HG02623 (cell line): ENCODE data around the gene TIAM2.
"Not testable (repeated sequence)": the region's sequence is repeated elsewhere in the genome, so short reads cannot be mapped to it uniquely, and the experiment has no call there.

Experiments used
- ATAC-seq: cut with Tn5 transposase; IDR thresholded peaks from one replicate; pipeline ENCODE4 v1.9.1; 2021; ENCODE audit warnings: moderate library complexity; ENCODE audit not compliant: unreplicated experiment

The TIAM2 gene

DNA sequence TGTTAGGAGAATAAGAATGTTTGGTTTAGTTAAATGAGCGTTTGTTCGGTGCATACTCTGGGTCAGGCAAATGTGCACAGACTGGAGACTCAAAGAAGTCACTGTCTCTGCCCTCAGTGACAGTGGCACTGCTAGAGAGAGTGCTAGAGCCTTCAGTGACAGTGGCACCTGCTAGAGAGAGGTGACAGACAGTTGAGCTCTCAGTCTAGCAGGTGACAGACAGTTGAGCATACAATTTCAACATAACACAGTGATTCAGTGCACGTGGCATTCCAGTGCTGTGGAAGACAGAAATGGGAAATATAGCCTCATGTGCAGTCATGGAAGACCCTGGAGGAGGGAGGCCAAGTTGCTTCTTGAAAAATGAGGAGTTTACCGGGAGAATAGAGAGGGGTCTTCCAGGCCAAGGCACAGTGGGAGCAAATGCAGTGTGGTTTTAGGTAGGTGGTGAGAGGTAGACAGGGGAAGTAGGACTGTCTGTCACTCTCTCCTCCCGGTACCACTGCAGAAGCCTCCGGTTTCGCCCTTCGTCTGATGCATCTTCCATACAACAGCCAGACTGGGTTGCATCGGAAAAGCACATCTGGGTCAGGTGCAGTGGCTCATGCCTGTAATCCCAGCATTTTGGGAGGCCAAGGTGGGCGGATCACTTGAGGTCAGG, 160.8 kb downstream of the TIAM2 start:
- no peak for ATAC-seq

DNA sequence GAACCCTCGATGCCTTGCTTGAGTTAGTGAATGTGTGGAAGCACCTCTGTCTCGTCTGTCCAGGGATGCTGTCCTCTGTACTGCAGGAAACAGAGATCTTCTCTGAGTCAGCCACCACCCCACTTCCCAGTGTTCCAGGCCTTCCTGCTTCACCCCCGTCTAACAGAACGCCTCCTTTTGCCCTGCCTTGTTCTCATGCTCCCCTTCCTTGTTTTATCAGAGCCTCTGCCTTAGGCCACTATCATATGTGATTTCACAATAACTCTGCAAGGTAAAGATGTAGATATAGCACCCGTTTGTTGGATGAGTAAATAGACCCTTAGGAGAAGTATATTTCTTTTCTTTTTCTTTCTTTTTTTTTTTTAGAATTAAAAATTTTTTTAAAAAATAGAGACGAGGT, 162.0 kb downstream of the TIAM2 start:
- no peak for ATAC-seq

DNA sequence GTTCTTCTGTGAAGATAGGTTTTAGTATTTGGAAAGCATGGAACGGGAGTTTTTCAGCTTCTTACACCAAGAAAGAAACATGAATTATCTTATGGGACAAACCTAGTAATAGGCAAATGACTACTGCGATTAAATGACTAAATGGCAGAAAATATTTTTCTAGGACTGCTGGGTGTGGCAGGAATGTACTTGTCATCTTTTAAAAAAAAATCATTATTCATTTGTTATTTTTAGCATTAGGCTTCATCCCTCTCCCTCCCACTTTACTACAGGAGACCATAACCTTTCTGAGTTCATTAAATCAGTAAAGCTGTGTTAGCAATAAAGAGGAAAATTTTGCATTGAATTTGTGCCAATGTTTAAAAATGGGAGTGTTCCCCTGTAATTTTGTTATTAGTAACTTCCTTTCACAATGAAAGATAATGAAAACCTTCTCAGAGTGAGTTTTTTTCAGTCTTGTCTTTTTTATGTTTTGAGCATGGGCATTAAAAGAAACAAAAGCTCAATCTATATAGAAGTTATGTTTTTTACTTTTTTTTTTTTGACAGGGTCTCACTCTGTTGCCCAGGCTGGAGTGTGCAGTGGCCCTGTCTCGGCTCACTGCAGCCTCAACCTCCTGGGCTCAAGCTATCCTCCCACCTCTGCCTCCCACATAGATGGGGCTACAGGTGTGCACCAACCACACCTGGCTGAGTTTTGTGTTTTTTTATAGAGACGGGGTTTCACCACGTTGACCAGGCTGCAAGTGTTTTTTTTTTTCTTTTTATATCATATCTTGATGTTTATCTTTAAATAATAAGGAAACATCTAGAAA, 163.1 kb downstream of the TIAM2 start:
- ATAC-seq: no peak

DNA sequence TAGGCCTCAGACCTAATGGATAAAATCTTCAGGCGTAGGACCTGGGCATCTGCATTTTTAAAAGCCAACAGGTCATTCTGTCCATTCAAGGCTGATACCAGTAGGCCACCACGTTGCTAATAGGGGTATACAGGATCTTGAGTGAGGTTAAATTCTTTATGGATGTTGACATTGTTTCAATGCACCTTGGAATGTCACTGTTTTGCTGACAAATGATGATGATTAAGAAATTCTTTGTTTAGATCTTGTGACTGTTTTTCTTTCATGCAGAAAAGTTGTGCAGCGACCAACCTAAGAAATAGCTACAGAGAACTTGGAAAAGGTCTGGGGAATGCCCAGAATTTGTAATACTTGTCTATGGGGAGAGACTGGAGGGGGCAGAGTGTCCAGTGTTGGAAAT, 167.6 kb downstream of the TIAM2 start:
- ATAC-seq: no peak

DNA sequence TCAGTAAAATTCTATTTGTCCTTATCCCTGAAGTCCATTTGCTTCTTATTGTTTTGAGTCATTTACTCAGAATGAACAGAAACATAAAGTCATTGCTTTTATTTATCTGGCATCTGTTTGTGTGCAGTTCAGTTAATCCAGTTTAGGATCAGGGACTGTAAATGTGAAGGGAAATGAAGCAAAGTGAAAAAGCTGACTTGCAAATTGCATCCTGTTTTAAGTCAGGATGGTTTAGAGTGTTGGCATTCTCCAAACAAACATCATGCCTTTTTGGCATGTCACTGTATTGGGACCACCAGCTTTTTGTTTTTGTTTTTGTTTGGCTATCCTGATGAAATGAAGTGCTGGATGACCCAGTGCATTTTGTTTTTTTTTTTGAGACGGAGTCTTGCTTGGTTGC, 168.5 kb downstream of the TIAM2 start:
- no peak for ATAC-seq

DNA sequence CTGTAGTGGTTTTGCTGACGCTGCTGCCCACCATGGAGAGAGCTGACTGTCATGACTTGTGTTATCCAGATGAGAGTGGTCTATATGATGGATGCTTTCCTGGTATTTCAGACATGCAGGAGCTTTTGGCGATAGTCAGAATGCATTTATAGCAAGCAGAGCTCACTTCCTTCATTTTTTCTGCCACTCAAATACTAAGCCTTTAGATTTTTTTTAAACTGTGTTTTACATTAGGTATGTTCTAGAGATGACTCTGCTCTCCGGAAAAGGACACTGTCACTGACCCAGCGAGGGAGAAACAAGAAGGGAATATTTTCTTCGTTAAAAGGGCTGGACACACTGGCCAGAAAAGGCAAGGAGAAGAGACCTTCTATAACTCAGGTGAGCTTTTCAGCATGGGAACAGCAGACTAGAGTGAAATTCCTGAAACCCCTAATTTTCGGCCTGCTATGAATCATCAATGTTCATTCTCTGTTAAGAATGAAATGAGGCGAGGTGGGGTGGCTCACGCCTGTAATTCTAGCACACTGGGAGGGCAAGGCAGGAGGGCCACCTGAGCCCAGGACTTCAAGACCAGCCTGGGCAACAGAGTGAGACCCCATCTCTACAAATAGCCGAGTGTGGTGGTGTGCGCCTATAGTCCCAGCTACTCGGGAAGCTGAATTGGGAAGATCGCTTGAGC, 170.1 kb downstream of the TIAM2 start:
- ATAC-seq: no peak

DNA sequence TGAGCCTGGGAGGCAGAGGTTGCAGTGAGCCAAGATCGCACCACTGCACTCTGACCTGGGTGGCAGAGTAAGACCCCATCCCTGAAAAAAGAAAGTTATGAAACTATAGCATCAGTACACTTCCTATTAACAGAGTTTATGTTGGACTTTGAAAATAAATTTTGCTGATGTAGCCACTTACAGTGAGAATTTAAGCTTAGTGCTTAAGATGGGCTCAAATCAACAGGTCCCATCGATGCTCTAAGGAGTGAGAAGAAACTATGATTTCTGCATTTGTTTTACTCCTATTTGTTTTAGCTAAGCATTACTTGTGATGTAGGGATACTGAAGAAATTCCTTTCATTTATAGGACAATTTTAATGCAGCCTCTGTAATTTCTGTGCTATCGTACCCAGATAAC, 175.4 kb downstream of the TIAM2 start:
- ATAC-seq: no peak

DNA sequence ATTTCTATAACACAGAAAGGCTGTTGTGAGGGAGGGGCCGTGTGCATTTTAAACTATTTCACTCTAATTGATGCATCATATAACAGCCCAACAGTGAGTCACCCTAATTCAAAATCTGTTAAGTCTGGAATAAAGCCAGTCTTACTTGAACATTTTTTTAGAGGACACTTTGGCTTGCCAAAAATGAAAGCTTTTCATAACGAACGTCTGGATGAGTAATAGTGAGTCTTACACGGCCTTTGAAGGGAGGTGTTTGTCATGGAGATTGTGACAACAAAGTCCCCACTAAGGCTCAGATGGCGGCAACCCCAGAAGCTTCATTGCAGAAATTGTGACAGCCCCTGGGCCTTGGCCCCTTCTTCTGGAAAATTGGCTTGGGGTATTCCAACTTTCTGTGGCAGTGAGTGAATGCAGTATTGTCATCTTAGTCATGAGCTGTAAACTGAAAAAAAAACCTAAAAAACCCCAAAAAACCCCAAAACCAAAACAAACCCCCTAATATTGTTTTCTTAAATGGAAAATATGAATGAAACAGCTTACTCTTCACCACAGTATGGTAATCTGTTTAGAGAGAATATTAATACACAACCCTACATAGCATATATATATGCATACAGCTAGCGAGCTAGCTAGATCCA, 176.1 kb downstream of the TIAM2 start:
- ATAC-seq: peak; percentile 86

DNA sequence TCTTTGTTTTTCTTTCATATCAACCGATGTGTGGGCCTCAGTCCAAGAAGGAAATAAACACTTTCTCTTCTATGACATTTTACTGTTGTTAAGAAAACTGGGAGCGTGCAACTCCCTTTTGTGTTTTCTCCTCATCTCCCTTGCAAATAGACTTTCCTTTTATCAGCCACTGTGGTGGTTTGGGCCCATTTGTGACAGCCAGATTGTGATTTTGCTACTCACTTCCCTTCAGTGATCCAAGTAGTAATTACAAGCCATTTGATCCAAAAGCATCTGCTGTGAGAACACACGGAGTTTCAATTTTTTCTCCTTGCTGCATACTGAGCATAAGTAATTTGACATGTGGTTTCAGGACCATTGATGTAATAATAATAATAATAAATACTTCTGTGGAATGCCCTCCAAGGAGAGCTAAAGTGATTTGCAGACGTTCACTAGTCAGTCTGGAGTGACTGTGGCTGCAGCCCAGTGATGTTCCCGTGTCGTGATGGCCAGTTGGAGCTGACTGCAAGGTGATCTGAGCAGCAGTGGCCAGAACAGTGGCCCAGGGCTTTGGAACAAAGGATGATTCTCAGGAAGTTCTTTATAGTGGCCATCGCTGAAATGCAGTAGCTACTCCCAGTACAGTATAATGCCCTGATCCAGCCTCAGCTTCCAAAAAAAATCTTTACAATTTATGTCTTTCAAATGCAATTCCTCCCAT, 176.8 kb downstream of the TIAM2 start:
- ATAC-seq: no peak

DNA sequence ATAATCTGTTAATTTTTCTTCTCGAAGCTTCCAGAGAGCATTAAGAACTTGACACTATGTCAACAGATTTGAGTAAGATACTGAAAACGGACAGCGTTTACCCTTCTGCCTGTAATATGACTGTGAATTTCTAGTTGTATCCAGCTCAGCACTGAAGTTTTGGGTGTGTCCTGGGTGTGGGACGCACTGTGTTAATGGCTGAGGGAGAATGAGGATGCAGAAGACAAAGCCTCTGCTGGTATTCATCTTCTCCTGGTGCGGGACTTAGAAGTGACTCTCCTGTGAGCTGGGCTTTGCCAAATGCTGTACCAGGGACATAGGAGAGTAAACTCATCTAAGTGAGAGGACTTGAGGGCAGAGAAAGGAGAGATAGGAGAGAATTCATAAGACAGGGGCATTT, 178.4 kb downstream of the TIAM2 start:
- ATAC-seq: no peak

DNA sequence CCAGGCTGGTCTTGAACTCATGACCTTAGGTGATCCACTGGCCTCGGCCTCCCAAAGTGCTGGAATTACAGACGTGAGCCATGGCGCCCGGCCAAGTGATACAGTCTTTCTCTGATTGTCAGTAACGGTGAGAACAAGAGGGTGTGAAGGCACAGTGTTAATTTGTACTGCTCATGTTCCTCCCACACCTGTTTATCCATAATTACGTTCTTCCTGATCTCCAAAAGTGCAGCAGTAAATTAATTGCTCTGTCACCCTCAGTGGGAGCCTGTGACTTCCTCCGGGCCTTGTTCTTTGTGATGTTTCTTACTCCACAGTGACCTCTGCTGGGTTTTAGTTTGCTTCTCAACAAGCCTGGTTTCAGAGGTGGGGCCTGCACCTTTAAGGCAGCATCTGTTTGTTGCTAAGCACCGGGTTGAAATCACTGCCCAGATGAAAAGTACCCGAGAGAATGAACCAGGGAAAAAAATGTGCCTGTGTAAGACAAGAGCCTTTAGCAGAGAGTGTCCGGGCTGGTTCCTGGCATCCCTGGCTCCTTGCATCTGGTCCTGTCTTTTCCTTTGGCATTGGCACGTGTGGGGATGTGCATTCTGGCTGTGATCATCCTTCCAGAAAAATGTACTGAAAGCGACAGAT, 179.6 kb downstream of the TIAM2 start:
- peak; percentile 36 for ATAC-seq

DNA sequence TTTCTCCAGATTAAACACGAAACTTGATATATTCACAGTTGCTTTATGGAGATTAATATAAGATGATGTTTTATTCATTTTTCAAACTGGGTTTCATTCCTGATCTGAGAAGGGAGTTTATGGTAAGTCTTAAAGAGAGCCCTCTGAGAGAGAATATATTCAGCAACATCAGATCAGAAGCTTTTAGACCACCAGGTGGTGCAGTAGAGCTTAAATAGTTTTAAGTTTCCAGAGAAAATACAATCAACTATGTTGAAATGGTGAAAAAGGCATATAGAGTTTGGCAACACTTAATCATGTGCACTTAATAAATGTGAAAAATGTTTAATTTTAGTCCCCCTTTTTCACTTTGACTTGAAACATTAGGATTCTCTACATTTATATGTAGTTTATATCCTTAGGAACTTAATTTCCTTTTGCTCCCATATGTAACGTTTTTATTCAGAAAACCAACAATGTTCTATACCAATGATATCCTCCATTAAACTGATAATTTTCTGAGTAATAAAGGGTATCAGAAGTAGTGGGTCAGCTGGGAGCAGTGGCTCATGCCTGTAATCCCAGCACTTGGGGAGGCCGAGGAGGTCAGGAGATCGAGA, 182.3 kb downstream of the TIAM2 start:
- ATAC-seq: no peak

DNA sequence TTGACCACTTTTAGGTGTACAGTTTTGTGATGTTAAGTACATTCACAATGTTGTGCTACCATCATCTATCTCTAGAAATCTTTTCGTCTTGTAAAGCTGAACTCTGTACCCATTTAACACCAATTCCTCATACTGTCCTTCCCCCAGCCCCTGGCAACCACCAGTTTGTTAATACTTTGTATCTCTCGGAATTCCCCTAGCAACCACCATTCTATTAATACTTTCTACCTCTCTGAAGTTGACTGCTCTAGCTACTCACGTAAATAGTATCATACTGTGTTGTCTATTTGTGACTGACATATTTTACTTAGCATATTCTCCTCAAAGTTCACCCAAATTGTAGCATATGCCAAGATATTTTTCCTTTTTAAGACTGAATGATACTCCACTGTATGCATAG, 186.4 kb downstream of the TIAM2 start:
- peak; percentile 77 for ATAC-seq

DNA sequence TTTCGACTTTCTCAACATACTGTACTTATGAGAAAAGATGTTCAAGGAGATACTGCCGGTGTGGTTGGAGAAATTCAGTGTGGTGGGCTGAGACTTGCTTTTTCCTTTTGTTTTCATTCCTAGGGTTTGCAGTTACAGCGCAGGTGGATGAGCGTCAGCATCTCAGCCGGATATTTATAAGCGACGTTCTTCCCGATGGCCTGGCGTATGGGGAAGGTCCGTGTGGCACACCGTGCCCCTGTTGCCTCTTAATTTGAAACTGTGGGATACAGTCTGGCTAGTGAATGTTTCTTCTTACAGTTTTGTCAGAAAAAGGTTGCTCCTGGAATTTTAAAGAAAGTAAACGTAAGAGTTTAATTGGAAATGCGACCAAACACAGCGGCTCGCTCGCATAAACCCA, 187.0 kb downstream of the TIAM2 start:
- no peak for ATAC-seq

DNA sequence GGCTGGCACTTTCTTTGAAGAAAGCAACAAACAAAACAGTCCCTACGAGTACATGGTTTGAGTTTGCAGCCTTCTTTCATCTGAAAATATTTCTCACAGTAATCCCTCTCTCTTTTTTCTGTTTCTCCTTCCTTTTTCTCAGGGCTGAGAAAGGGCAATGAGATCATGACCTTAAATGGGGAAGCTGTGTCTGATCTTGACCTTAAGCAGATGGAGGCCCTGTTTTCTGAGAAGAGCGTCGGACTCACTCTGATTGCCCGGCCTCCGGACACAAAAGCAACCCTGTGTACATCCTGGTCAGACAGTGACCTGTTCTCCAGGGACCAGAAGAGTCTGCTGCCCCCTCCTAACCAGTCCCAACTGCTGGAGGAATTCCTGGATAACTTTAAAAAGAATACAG, 188.0 kb downstream of the TIAM2 start:
- ATAC-seq: peak; percentile 31

DNA sequence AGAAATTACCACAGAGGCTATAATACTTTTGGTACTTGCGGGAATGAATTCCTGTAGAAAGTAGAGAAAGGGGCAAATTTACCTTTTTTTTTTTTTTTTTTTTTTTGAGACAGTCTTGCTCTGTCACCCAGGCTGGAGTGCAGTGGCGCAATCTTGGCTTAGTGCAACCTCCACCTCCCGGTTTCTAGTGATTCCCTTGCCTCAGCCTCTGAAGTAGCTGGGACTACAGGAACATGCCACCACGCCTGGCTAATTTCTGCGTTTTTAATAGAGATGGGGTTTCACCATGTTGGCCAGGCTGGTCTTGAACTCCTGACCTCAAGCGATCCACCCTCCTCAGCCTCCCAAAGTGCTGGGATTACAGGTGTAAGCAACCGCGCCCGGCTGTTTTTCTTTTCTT, 189.9 kb downstream of the TIAM2 start:
- ATAC-seq: not testable (repeated sequence)

DNA sequence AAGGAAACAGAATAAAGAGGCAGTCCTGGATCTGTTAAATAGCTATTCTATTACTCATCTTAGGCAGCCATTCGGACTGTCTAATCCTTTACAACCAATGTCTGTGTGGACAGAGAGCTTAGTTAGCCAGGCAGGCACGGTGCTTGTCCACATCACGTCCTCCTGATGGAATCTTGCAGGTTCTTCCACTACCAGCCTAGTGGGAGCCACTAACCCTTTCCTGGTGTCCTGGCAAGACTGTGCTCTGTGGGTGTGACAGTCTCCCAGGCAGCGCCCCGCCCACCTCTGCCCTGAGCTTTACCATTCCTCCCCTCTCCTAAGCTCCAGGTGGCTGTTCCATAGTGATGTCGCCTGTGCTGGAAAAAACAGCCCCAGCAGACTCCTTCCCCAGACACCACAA, 190.4 kb downstream of the TIAM2 start:
- ATAC-seq: no peak

DNA sequence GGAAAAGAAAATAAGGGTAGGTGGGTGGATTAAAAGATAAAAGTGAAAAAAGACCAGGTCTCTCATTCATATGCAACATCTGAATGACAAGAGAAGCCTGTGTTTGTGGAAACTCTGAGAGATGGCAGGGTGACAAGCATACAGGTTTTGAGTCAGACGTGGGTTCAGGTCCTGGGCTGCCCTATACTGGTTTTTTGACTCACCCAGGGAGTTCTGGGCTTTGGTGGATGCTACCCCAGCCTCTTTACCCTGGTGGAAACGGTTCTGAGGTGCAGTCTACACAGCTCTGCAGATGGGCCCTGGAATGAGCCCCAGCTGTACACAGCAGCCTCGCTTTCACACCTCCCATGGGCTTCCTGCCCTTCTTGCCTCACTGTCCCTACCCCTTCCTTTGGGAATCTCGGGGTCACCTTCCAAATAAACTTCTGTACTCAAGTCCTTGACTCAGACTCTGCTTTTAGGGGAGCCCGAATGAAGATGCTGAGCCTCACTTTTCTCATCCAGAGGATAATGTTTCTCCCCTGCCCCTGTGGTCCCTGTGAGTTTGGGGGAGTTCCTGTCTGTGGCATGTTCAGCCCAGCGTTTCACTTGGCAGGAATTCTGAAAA, 191.0 kb downstream of the TIAM2 start:
- no peak for ATAC-seq

DNA sequence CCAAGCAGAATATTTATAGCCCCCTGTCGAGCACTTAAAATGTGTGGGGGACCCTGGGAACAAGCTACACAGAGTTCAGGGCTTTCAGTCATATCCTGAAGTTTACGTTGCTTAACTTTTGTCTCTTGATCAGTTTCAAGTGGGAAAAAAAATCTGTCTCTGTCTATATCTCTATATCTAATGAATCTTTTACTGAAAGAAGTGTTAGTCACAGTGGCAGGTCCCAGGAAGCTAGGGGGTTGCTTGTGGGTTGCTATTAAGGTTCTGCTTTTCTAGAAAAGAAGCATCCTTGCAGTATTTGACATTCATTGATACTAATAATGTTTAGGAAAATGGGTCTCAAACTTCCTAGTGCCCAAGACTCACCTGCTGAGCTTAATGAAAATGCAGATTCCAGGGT, 192.0 kb downstream of the TIAM2 start:
- ATAC-seq: no peak
